WTC11 (cell line): ENCODE data around the gene GPATCH1. TPM values are rescaled to one million over a fixed set of nuclear protein-coding genes. Genes with fewer than 3 reads are reported as not detected.

Source experiments
- ATAC-seq: fragments of 200-7000 bp; cut with Tn5 transposase; 2 replicates; pipeline ENCODE4 v1.10.0; 2021; ENCODE audit warnings: mild to moderate bottlenecking, moderate library complexity
- CTCF ChIA-PET: fragments of 300-600 bp; sonication (Branson Sonifier 250); formaldehyde crosslinking; loops from one replicate; lab custom pipeline; 2021; ENCODE audit warnings: antibody characterized with exemption; lab: Charles Lee
- POLR2A ChIA-PET: fragments of 350-600 bp; sonication (Branson Sonifier 250); formaldehyde crosslinking; loops from one replicate; lab custom pipeline; 2021; ENCODE audit warnings: antibody characterized with exemption; lab: Charles Lee
- DNase-seq: peaks from one replicate; pipeline ENCODE4 v3.0.0; 2021; ENCODE audit warnings: low spot score
- H3K27ac Mint-ChIP-seq: 2 replicates; pipeline ENCODE4 v1.8.0; 2021; ENCODE audit warnings: mixed read lengths
- H3K27me3 Mint-ChIP-seq: 2 replicates; pipeline ENCODE4 v1.8.0; 2021; ENCODE audit warnings: low read depth, mild to moderate bottlenecking, moderate library complexity, mixed read lengths
- H3K36me3 Mint-ChIP-seq: 2 replicates; pipeline ENCODE4 v1.8.0; 2021; ENCODE audit warnings: mixed read lengths
- H3K4me1 Mint-ChIP-seq: 2 replicates; pipeline ENCODE4 v1.8.0; 2022; ENCODE audit warnings: mixed read lengths
- H3K4me3 Mint-ChIP-seq: 2 replicates; pipeline ENCODE4 v1.8.0; 2021; ENCODE audit warnings: mild to moderate bottlenecking, moderate library complexity, mixed read lengths
- H3K9me3 Mint-ChIP-seq: 2 replicates; pipeline ENCODE4 v1.8.0; 2021; ENCODE audit warnings: mixed read lengths
- AR ChIP-seq: fragments of 250-450 bp; sonication (Bioruptor Pico); IDR thresholded peaks from 2 replicates; pipeline ENCODE4 v1.9.0; 2021; ENCODE audit warnings: mild to moderate bottlenecking
- ATF2 ChIP-seq: sonication (generic); formaldehyde crosslinking; IDR thresholded peaks from 2 replicates; pipeline ENCODE4 v1.8.1; 2022; ENCODE audit warnings: low read depth, missing genetic modification reagents, borderline replicate concordance
- E2F4 ChIP-seq: sonication (generic); formaldehyde crosslinking; IDR thresholded peaks from 2 replicates; pipeline ENCODE4 v1.8.1; 2022; ENCODE audit warnings: low read depth, mild to moderate bottlenecking, moderate library complexity, missing genetic modification reagents, borderline replicate concordance
- FOXJ3 ChIP-seq: sonication (generic); formaldehyde crosslinking; IDR thresholded peaks from 2 replicates; pipeline ENCODE4 v1.9.0; 2021; ENCODE audit warnings: missing genetic modification reagents, mild to moderate bottlenecking, borderline replicate concordance
- GRHL2 ChIP-seq: fragments of 250-450 bp; sonication (Bioruptor Pico); IDR thresholded peaks from 2 replicates; pipeline ENCODE4 v1.8.0; 2022; ENCODE audit warnings: mild to moderate bottlenecking, moderate library complexity; ENCODE audit not compliant: insufficient replicate concordance, severe bottlenecking
- HMGA2 ChIP-seq: fragments of 250-450 bp; sonication (Bioruptor Pico); IDR thresholded peaks from 2 replicates; pipeline ENCODE4 v1.4.0; 2021; ENCODE audit warnings: mild to moderate bottlenecking, moderate library complexity
- IRF2 ChIP-seq: sonication (generic); formaldehyde crosslinking; IDR thresholded peaks from 2 replicates; pipeline ENCODE4 v1.8.0; 2022; ENCODE audit warnings: low read depth, missing genetic modification reagents, borderline replicate concordance
- MXD4 ChIP-seq: fragments of 250-450 bp; sonication (Bioruptor Pico); IDR thresholded peaks from 2 replicates; pipeline ENCODE4 v1.8.0; 2021; ENCODE audit warnings: mild to moderate bottlenecking, moderate library complexity, borderline replicate concordance
- NR2C2 ChIP-seq: sonication (generic); formaldehyde crosslinking; IDR thresholded peaks from 2 replicates; pipeline ENCODE4 v1.8.0; 2022; ENCODE audit warnings: mild to moderate bottlenecking, missing genetic modification reagents
- NR3C1 ChIP-seq: sonication (generic); formaldehyde crosslinking; conservative IDR thresholded peaks from 2 replicates; pipeline ENCODE4 v1.8.1; 2023; ENCODE audit warnings: low read depth, mild to moderate bottlenecking, missing genetic modification reagents
- SMAD4 ChIP-seq: sonication (generic); formaldehyde crosslinking; IDR thresholded peaks from 2 replicates; pipeline ENCODE4 v1.8.0; 2022; ENCODE audit warnings: mild to moderate bottlenecking, missing genetic modification reagents
- TEAD4 ChIP-seq: sonication (generic); formaldehyde crosslinking; IDR thresholded peaks from 2 replicates; pipeline ENCODE4 v1.8.0; 2022; ENCODE audit warnings: mild to moderate bottlenecking, missing genetic modification reagents
- TP53 ChIP-seq: sonication (generic); formaldehyde crosslinking; IDR thresholded peaks from 2 replicates; pipeline ENCODE4 v1.8.1; 2023; ENCODE audit warnings: mild to moderate bottlenecking, missing genetic modification reagents
- ZBTB21 ChIP-seq: sonication (generic); formaldehyde crosslinking; IDR thresholded peaks from 2 replicates; pipeline ENCODE4 v1.8.1; 2023; ENCODE audit warnings: mild to moderate bottlenecking, missing genetic modification reagents, borderline replicate concordance
- ZBTB43 ChIP-seq: sonication (generic); formaldehyde crosslinking; IDR thresholded peaks from 2 replicates; pipeline ENCODE4 v1.8.1; 2023; ENCODE audit warnings: mild to moderate bottlenecking, missing genetic modification reagents
- ZNF416 ChIP-seq: fragments of 250-450 bp; sonication (Bioruptor Pico); IDR thresholded peaks from 2 replicates; pipeline ENCODE4 v1.9.0; 2021; ENCODE audit warnings: mild to moderate bottlenecking, inconsistent platforms
- ZNF425 ChIP-seq: fragments of 250-450 bp; sonication (Bioruptor Pico); conservative IDR thresholded peaks from 2 replicates; pipeline ENCODE4 v1.9.0; 2021; ENCODE audit warnings: mild to moderate bottlenecking
- ZNF532 ChIP-seq: fragments of 250-450 bp; sonication (Bioruptor Pico); IDR thresholded peaks from 2 replicates; pipeline ENCODE4 v1.9.0; 2021; ENCODE audit warnings: mild to moderate bottlenecking, borderline replicate concordance
- total RNA-seq: library from RNA; stranded (reverse); gene quantifications from 3 replicates; pipeline ENCODE4 v1.2.3, GENCODE V29; 2021

The GPATCH1 gene
- total RNA-seq, 1 experiment from 2014 or later, result 10.7 TPM

GRCh38 chr19:33118643-33119042 lies 37.7 kb downstream of the GPATCH1 start:
- TF ChIP-seq ZNF416 (CRISPR knock-in tag), result no peak
- no peak for TF ChIP-seq GRHL2 (CRISPR knock-in tag)
- TF ChIP-seq MXD4, result no peak
- no peak for TF ChIP-seq ZNF532 (CRISPR knock-in tag)
- no peak for TF ChIP-seq IRF2 (CRISPR knock-in tag)
- no peak for TF ChIP-seq NR2C2 (CRISPR knock-in tag)

GRCh38 chr19:33124207-33125098 lies 43.5 kb downstream of the GPATCH1 start:
- H3K36me3 Mint-ChIP-seq, result peaks cover 17% of the 10 kb centered on the region
- DNase-seq (no peak), ATAC-seq (no peak)
- H3K9me3 Mint-ChIP-seq, result no peaks in the 10 kb centered on the region
- H3K4me1 Mint-ChIP-seq, result no peaks in the 10 kb centered on the region
- no peak overlapping the region; the same call in 1 of the 2 replicates for H3K27ac Mint-ChIP-seq
- H3K4me3 Mint-ChIP-seq, result no peak overlapping the region
- POLR2A ChIA-PET, result no interaction called here
- H3K27me3 Mint-ChIP-seq, result no peaks in the 10 kb centered on the region; the same call in 1 of the 2 replicates
- CTCF ChIA-PET, result interaction anchor here (0.7 to 6.3 kb wide), 11 partner anchors 10 to 1449 kb away, joined by 3 to 63 read pairs (median 4); partner anchors contain the start of genes CEP89 and FAAP24
- TF ChIP-seq ZBTB21 (CRISPR knock-in tag), result no peak
- no peak for TF ChIP-seq FOXJ3 (CRISPR knock-in tag)
- no peak for TF ChIP-seq NR3C1 (CRISPR knock-in tag)
- TF ChIP-seq ZBTB43 (CRISPR knock-in tag), result no peak
- TF ChIP-seq ATF2, result no peak
- TF ChIP-seq TEAD4, result no peak
- TF ChIP-seq AR (CRISPR knock-in tag), result no peak
- TF ChIP-seq SMAD4 (CRISPR knock-in tag), result no peak
- no peak for TF ChIP-seq TP53
- TF ChIP-seq IRF2 (CRISPR knock-in tag), result no peak
- TF ChIP-seq ZNF425 (CRISPR knock-in tag), result no peak
- TF ChIP-seq E2F4 (CRISPR knock-in tag), result no peak
- no peak for TF ChIP-seq HMGA2 (CRISPR knock-in tag)

More at GRCh38 chr19:33118643-33119042, 37.7 kb downstream of the GPATCH1 start:
- ChIA-PET CTCF (interaction anchor here (0.7 to 2.8 kb wide), 8 partner anchors 14 to 147 kb away, joined by 3 to 7 read pairs (median 4); partner anchors contain the start of gene CEP89), POLR2A (no interaction called here)
- no peak overlapping the region for H3K4me3 Mint-ChIP-seq
- H3K4me1 Mint-ChIP-seq, result no peaks in the 10 kb centered on the region
- ATAC-seq, result no peak
- H3K9me3 Mint-ChIP-seq, result no peaks in the 10 kb centered on the region
- DNase-seq, result no peak
- no peak overlapping the region for H3K27ac Mint-ChIP-seq
- no peaks in the 10 kb centered on the region for H3K27me3 Mint-ChIP-seq
- H3K36me3 Mint-ChIP-seq, result peaks cover 31% of the 10 kb centered on the region
